Endothelial cell of umbilical vein (primary cell): ENCODE data around the gene ZDHHC22. TPM values are rescaled to one million over a fixed set of nuclear protein-coding genes. Genes with fewer than 3 reads are reported as not detected.

Experiments used
- BruUV-seq: library from RNA; stranded (reverse); fragments of 400-500 nt; replicated peaks from 2 replicates; lab custom pipeline; 2021; lab: Mats Ljungman, UMichigan
- CTCF ChIA-PET: fragments of 300-600, 350-600 bp; sonication (Branson Sonifier 250); formaldehyde crosslinking; loops from one replicate; lab custom pipeline; 2021; ENCODE audit warnings: antibody characterized with exemption, inconsistent platforms; lab: Charles Lee
- POLR2A ChIA-PET: fragments of 300-600, 350-600 bp; sonication (Branson Sonifier 250); formaldehyde crosslinking; loops from one replicate; lab custom pipeline; 2021; ENCODE audit warnings: antibody characterized with exemption, inconsistent platforms; lab: Charles Lee
- DNase-seq: peaks from one replicate; pipeline ENCODE4 v3.0.0-alpha.2; 2011; ENCODE audit warnings: low read depth, low spot score
- FAIRE-seq: peaks from 2 replicates; lab custom pipeline; 2011; peaks lifted over from hg19 to GRCh38; lab: Jason Lieb, UNC
- H2AFZ ChIP-seq: 2 replicates; pipeline ENCODE4 v1.6.0; 2012; ENCODE audit warnings: low read depth, low read length, control low read depth, inconsistent platforms
- H3K27ac ChIP-seq: 2 replicates; pipeline ENCODE4 v1.5.1; 2011; ENCODE audit warnings: low read depth, mild to moderate bottlenecking, control low read depth, low read length, moderate library complexity; ENCODE audit not compliant: insufficient read depth
- H3K27me3 ChIP-seq, 2 experiments: 2 replicates each; pipeline versions ENCODE4 v1.6.0 to v1.6.1; 2011; ENCODE audit warnings: low read length in 2 of 2, mixed read lengths in 1 of 2; ENCODE audit not compliant: control insufficient read depth in 2 of 2, insufficient read depth in 2 of 2
- H3K36me3 ChIP-seq, 2 experiments: 2 replicates in 1 of 2; 3 replicates in 1 of 2; pipeline ENCODE4 v1.5.1; 2011; ENCODE audit warnings: low read length in 2 of 2, mild to moderate bottlenecking in 1 of 2, moderate library complexity in 1 of 2; ENCODE audit not compliant: control insufficient read depth in 2 of 2, insufficient read depth in 2 of 2; ENCODE audit errors: extremely low read depth in 1 of 2
- H3K4me1 ChIP-seq: 3 replicates; pipeline ENCODE4 v1.5.1; 2011; ENCODE audit warnings: mild to moderate bottlenecking, low read length; ENCODE audit not compliant: control insufficient read depth, insufficient read depth; ENCODE audit errors: extremely low read depth
- H3K4me2 ChIP-seq: 2 replicates; pipeline ENCODE4 v1.6.1; 2011; ENCODE audit warnings: low read length, control low read depth, mixed read lengths; ENCODE audit not compliant: insufficient read depth
- H3K4me3 ChIP-seq, 3 experiments: fragments of 200-600 bp in 1 of 3; sonication (generic), shearing (Covaris generic) in 1 of 3; replicated peaks in 1 of 3; 2 replicates each; pipeline ENCODE4 v1.5.1; 2011 to 2016; ENCODE audit warnings: control low read depth in 3 of 3, low read length in 3 of 3, mild to moderate bottlenecking in 2 of 3, inconsistent platforms in 1 of 3, low read depth in 1 of 3, moderate library complexity in 1 of 3; ENCODE audit not compliant: insufficient read depth in 1 of 3
- H3K79me2 ChIP-seq: 2 replicates; pipeline ENCODE4 v1.6.0; 2012; ENCODE audit warnings: low read length, inconsistent platforms; ENCODE audit not compliant: control insufficient read depth, insufficient read depth
- H3K9ac ChIP-seq: replicated peaks from 2 replicates; pipeline ENCODE3; 2011; ENCODE audit warnings: low read length, control low read depth; ENCODE audit not compliant: insufficient read depth; ENCODE audit errors: extremely low read depth
- H3K9me1 ChIP-seq: replicated peaks from 3 replicates; pipeline ENCODE4 v1.6.0; 2011; ENCODE audit warnings: mild to moderate bottlenecking, low read length; ENCODE audit not compliant: control insufficient read depth, insufficient read depth; ENCODE audit errors: extremely low read depth
- H3K9me3 ChIP-seq: replicated peaks from 2 replicates; pipeline ENCODE4 v1.5.1; 2012; ENCODE audit warnings: low read length, inconsistent platforms; ENCODE audit not compliant: control insufficient read depth, insufficient read depth
- H4K20me1 ChIP-seq: replicated peaks from 2 replicates; pipeline ENCODE3; 2011; ENCODE audit warnings: mild to moderate bottlenecking, low read length; ENCODE audit not compliant: control insufficient read depth, insufficient read depth; ENCODE audit errors: extremely low read depth
- CTCF ChIP-seq, 2 donors: IDR thresholded peaks; 1 replicate in 1 of 2; 2 replicates in 1 of 2; pipeline ENCODE4 v1.5.1; 2011; ENCODE audit warnings: low read length in 2 of 2, mild to moderate bottlenecking in 2 of 2, moderate library complexity in 2 of 2, control low read depth in 1 of 2, inconsistent platforms in 1 of 2, low read depth in 1 of 2; ENCODE audit not compliant: insufficient read depth in 1 of 2; ENCODE audit errors: extremely low read depth in 1 of 2
- EZH2 ChIP-seq: IDR thresholded peaks from 2 replicates; pipeline ENCODE4 v1.6.1; 2012; ENCODE audit warnings: borderline replicate concordance, low read depth, mild to moderate bottlenecking, moderate library complexity, low read length, inconsistent platforms; ENCODE audit not compliant: severe bottlenecking
- GATA2 ChIP-seq: IDR thresholded peaks from 2 replicates; pipeline ENCODE4 v1.7.0; 2011; ENCODE audit warnings: low read depth, mild to moderate bottlenecking, moderate library complexity, mixed read lengths, low read length; ENCODE audit not compliant: insufficient read length, insufficient read depth
- JUN ChIP-seq: IDR thresholded peaks from 2 replicates; pipeline ENCODE4 v1.6.1; 2011; ENCODE audit warnings: borderline replicate concordance, low read depth; ENCODE audit not compliant: insufficient read length, insufficient read depth
- MAX ChIP-seq: IDR thresholded peaks from 2 replicates; pipeline ENCODE4 v1.6.1; 2011; ENCODE audit not compliant: insufficient read depth, insufficient read length
- MYC ChIP-seq: IDR thresholded peaks from one replicate; pipeline ENCODE4 v1.6.1; 2011; ENCODE audit warnings: mild to moderate bottlenecking, low read depth, low read length
- POLR2A ChIP-seq: IDR thresholded peaks from 2 replicates; pipeline ENCODE4 v1.6.1; 2012; ENCODE audit warnings: low read depth, mild to moderate bottlenecking, control low read depth, low read length
- dilution Hi-C: fragments of 300-500 bp; cut with MboI; formaldehyde crosslinking; loops from one replicate; pipeline ENCODE4 v1.15.0; 2019; ENCODE audit warnings: low sequenced_read_pairs; ENCODE audit not compliant: extremely low pct_ligation_motif_present
- intact Hi-C: fragments of 100-400 bp; cut with micrococcal nuclease; formaldehyde crosslinking; loops from one replicate; pipeline ENCODE4 v1.10.0; 2022
- polyA plus RNA-seq, 4 experiments: library from polyadenylated mRNA; depleted of rRNA in 3 of 4; stranded (reverse) in 3 of 4; unstranded in 1 of 4; fragments of >200 nt; gene quantifications; 2 replicates each; pipeline versions ENCODE4 v1.2.1 to v1.2.3, GENCODE V29; 2011 to 2012; ENCODE audit warnings: missing spikeins in 1 of 4
- total RNA-seq: library from RNA; stranded (reverse); gene quantifications from 2 replicates; pipeline ENCODE4 v1.2.3, GENCODE V29; 2021

ZDHHC22 gene
- total and polyA plus RNA-seq, 2 donors (not counting 3 experiments of a cell fraction or from before 2014, with no cell fraction given) = 0.03 to 0.24 TPM

GRCh38 chr14:77140359-77141213 is 1.0 kb downstream of the ZDHHC22 start:
- Histone ChIP-seq H3K36me3 (no peaks in the 10 kb centered on the region), H3K27me3 (peaks cover 55 to 57% of the 10 kb centered on the region in 2 experiments), H3K9me1 (no peaks in the 10 kb centered on the region), H2AFZ (no peak overlapping the region), H3K9me3 (no peaks in the 10 kb centered on the region), H3K9ac (no peak overlapping the region), H3K4me2 (peak overlapping the region; percentile 57), H4K20me1 (no peaks in the 10 kb centered on the region), H3K4me1 (peaks cover 13% of the 10 kb centered on the region), H3K79me2 (no peaks in the 10 kb centered on the region), H3K4me3 (peak overlapping the region in 2 of 3 experiments; percentile 9 to 34), H3K27ac (no peak overlapping the region)
- FAIRE-seq = no peak
- dilution Hi-C loops = no loop called here
- POLR2A ChIA-PET = no interaction called here
- no TSS peak for BruUV-seq
- DNase-seq = no peak
- TF ChIP-seq CTCF (IDR thresholded peaks at IDR 0.05; ENCODE audit: extremely low read depth in 1 of 2, insufficient read depth in 1 of 2, low read depth in 1 of 2, low read length in 2 of 2) (no peak), GATA2 (no peak), JUN (no peak), MYC (no peak), EZH2 (no peak), POLR2A (no peak), MAX (no peak)
- CTCF ChIA-PET = interaction anchor here (1.0 to 1.8 kb wide), 8 partner anchors 9 to 268 kb away, joined by 3 to 11 read pairs (median 4); no protein-coding TSS in a partner anchor
- intact Hi-C loops = loop anchor here (2.0 kb wide), 3 partner anchors 64 to 180 kb away; partner anchors contain the start of genes GSTZ1 and POMT2
